Measurements from ENCODE around the gene ATP2B3. TPM values are rescaled to one million over a fixed set of nuclear protein-coding genes. Genes with fewer than 3 reads are reported as not detected.
A peak's percentile ranks its signal among the peaks of the same experiment; 100 is the strongest.

The ATP2B3 gene
- total RNA-seq, 2 donors from 2014 or later, result not detected

- ATAC-seq (no peak), DNase-seq (peak in 1 of 4 donors; percentile 2)
- 58 to 66% methylated on average over 4 to 20 of the region's 35 CpGs for whole genome bisulfite sequencing, 2 donors
- H3K27ac ChIP-seq, result no peak overlapping the region
- no peaks in the 10 kb centered on the region for H3K4me1 ChIP-seq
- H3K9me3 ChIP-seq, result no peaks in the 10 kb centered on the region
- H3K4me3 ChIP-seq, result no peak overlapping the region
- H3K27me3 ChIP-seq, result no peaks in the 10 kb centered on the region
- no peaks in the 10 kb centered on the region for H3K36me3 ChIP-seq (replicated peaks in 1 of 2; ENCODE audit: insufficient read depth in 1 of 2, low read depth in 2 of 2)
- TF ChIP-seq POLR2A (IDR thresholded peaks at IDR 0.05), result no peak
- no peak for TF ChIP-seq CTCF (IDR thresholded peaks at IDR 0.05)
- intact Hi-C loops (cut with DNase I), result no loop called here
Observed at GRCh38 chrX:153626863-153627674, 109.6 kb downstream of the ATP2B3 start.

GRCh38 chrX:153627675-153628111 lies 110.3 kb downstream of the ATP2B3 start:
- 77 to 78% methylated on average over 7 to 8 of the region's 15 CpGs for WGBS, 2 donors
- ATAC-seq (no peak), DNase-seq (peak in 2 of 4 donors; percentile 2 to 7)
- TF ChIP-seq POLR2A (IDR thresholded peaks at IDR 0.05) (no peak), CTCF (IDR thresholded peaks at IDR 0.05) (no peak)
- no peak overlapping the region for H3K4me3 ChIP-seq
- H3K4me1 ChIP-seq, result no peaks in the 10 kb centered on the region
- H3K9me3 ChIP-seq, result no peaks in the 10 kb centered on the region
- no peak overlapping the region for H3K27ac ChIP-seq
- H3K27me3 ChIP-seq, result no peaks in the 10 kb centered on the region
- intact Hi-C loops (cut with DNase I), result no loop called here
- no peaks in the 10 kb centered on the region for H3K36me3 ChIP-seq (replicated peaks in 1 of 2; ENCODE audit: insufficient read depth in 1 of 2, low read depth in 2 of 2)

- Histone ChIP-seq H3K27me3 (no peaks in the 10 kb centered on the region), H3K4me1 (no peaks in the 10 kb centered on the region), H3K9me3 (no peaks in the 10 kb centered on the region), H3K36me3 (replicated peaks in 1 of 2; ENCODE audit: insufficient read depth in 1 of 2, low read depth in 2 of 2) (no peaks in the 10 kb centered on the region), H3K4me3 (no peak overlapping the region), H3K27ac (no peak overlapping the region)
- TF ChIP-seq POLR2A (IDR thresholded peaks at IDR 0.05) (no peak), CTCF (IDR thresholded peaks at IDR 0.05) (no peak)
- no peak for DNase-seq
- no peak for ATAC-seq
- WGBS, 2 donors, result 88 to 100% methylated on average over 2 to 8 of the region's 8 CpGs
- intact Hi-C loops (cut with DNase I), result no loop called here
Observed at GRCh38 chrX:153628129-153628528, 110.7 kb downstream of the ATP2B3 start.

GRCh38 chrX:153628665-153629064 lies 111.2 kb downstream of the ATP2B3 start:
- WGBS, 2 donors, result 80 to 100% methylated on average over 1 to 4 of the region's 12 CpGs
- Histone ChIP-seq H3K27me3 (no peaks in the 10 kb centered on the region), H3K4me1 (no peaks in the 10 kb centered on the region), H3K27ac (no peak overlapping the region), H3K9me3 (no peaks in the 10 kb centered on the region), H3K36me3 (replicated peaks in 1 of 2; ENCODE audit: insufficient read depth in 1 of 2, low read depth in 2 of 2) (no peaks in the 10 kb centered on the region), H3K4me3 (no peak overlapping the region)
- no peak for TF ChIP-seq CTCF (IDR thresholded peaks at IDR 0.05)
- no peak for TF ChIP-seq POLR2A (IDR thresholded peaks at IDR 0.05)
- intact Hi-C loops (cut with DNase I), result no loop called here
- DNase-seq (no peak), ATAC-seq (no peak)

GRCh38 chrX:153631346-153631745 lies 113.9 kb downstream of the ATP2B3 start:
- Histone ChIP-seq H3K36me3 (replicated peaks in 1 of 2; ENCODE audit: insufficient read depth in 1 of 2, low read depth in 2 of 2) (no peaks in the 10 kb centered on the region), H3K4me1 (peaks cover 4% of the 10 kb centered on the region), H3K4me3 (no peak overlapping the region), H3K27me3 (no peaks in the 10 kb centered on the region), H3K9me3 (no peaks in the 10 kb centered on the region), H3K27ac (no peak overlapping the region)
- no peak for ATAC-seq
- DNase-seq, result no peak
- intact Hi-C loops (cut with DNase I), result no loop called here
- WGBS, 2 donors, result 85 to 95% methylated on average over 2 of the region's 2 CpGs
- TF ChIP-seq CTCF (IDR thresholded peaks at IDR 0.05) (no peak), POLR2A (IDR thresholded peaks at IDR 0.05) (no peak)
